ENCODE results near the gene ADARB2. TPM values are rescaled to one million over a fixed set of nuclear protein-coding genes. Genes with fewer than 3 reads are reported as not detected.

ADARB2 gene
- total RNA-seq, 1 experiment from 2014 or later: not detected

GRCh38 chr10:1732564-1732996 is 4.7 kb downstream of the ADARB2 start:
- Mint-ChIP-seq H3K27ac (ENCODE audit: unreplicated experiment) (no peak overlapping the region), H3K36me3 (ENCODE audit: insufficient read depth, unreplicated experiment) (no peaks in the 10 kb centered on the region), H3K9me3 (ENCODE audit: low read depth, unreplicated experiment) (peaks cover 2% of the 10 kb centered on the region), H3K4me3 (ENCODE audit: low read depth, unreplicated experiment) (no peak overlapping the region), H3K4me1 (ENCODE audit: low read depth, unreplicated experiment) (no peaks in the 10 kb centered on the region), H3K27me3 (ENCODE audit: unreplicated experiment) (peaks cover 33% of the 10 kb centered on the region)
- intact Hi-C loops (cut with micrococcal nuclease; ENCODE audit: unreplicated experiment): loop anchor here (1.0 kb wide), 1 partner anchor 16 kb away; no protein-coding TSS in a partner anchor
- no peak for DNase-seq
- CTCF ChIA-PET: interaction anchor here (0.7 to 1.0 kb wide), 2 partner anchors 77 to 1119 kb away, joined by 3 read pairs; no protein-coding TSS in a partner anchor
- BruUV-seq (replicated peaks): no TSS peak
- TF ChIP-seq CTCF (IDR thresholded peaks at IDR 0.05; ENCODE audit: unreplicated experiment): no peak

- no peak overlapping the region for H3K4me3 Mint-ChIP-seq (ENCODE audit: low read depth, unreplicated experiment)
- no peaks in the 10 kb centered on the region for H3K36me3 Mint-ChIP-seq (ENCODE audit: insufficient read depth, unreplicated experiment)
- DNase-seq: no peak
- peaks cover 2% of the 10 kb centered on the region for H3K9me3 Mint-ChIP-seq (ENCODE audit: low read depth, unreplicated experiment)
- intact Hi-C loops (cut with micrococcal nuclease; ENCODE audit: unreplicated experiment): no loop called here
- H3K27ac Mint-ChIP-seq (ENCODE audit: unreplicated experiment): no peak overlapping the region
- no peak for TF ChIP-seq CTCF (IDR thresholded peaks at IDR 0.05; ENCODE audit: unreplicated experiment)
- CTCF ChIA-PET: interaction anchor here (1.0 kb wide), 1 partner anchor 76 kb away, joined by 3 read pairs; no protein-coding TSS in a partner anchor
- no peaks in the 10 kb centered on the region for H3K4me1 Mint-ChIP-seq (ENCODE audit: low read depth, unreplicated experiment)
- BruUV-seq (replicated peaks): no TSS peak
- peaks cover 33% of the 10 kb centered on the region for H3K27me3 Mint-ChIP-seq (ENCODE audit: unreplicated experiment)
Observed at GRCh38 chr10:1731592-1731991, 5.7 kb downstream of the ADARB2 start.

- H3K9me3 Mint-ChIP-seq (ENCODE audit: low read depth, unreplicated experiment): peaks cover 2% of the 10 kb centered on the region
- no peaks in the 10 kb centered on the region for H3K36me3 Mint-ChIP-seq (ENCODE audit: insufficient read depth, unreplicated experiment)
- intact Hi-C loops (cut with micrococcal nuclease; ENCODE audit: unreplicated experiment): no loop called here
- no peak for DNase-seq
- BruUV-seq (replicated peaks): no TSS peak
- CTCF ChIA-PET: no interaction called here
- H3K27me3 Mint-ChIP-seq (ENCODE audit: unreplicated experiment): peaks cover 16% of the 10 kb centered on the region
- no peak overlapping the region for H3K27ac Mint-ChIP-seq (ENCODE audit: unreplicated experiment)
- TF ChIP-seq CTCF (IDR thresholded peaks at IDR 0.05; ENCODE audit: unreplicated experiment): no peak
- no peak overlapping the region for H3K4me3 Mint-ChIP-seq (ENCODE audit: low read depth, unreplicated experiment)
- H3K4me1 Mint-ChIP-seq (ENCODE audit: low read depth, unreplicated experiment): no peaks in the 10 kb centered on the region
Observed at GRCh38 chr10:1729751-1730150, 7.6 kb downstream of the ADARB2 start.

- no peak overlapping the region for H3K27ac Mint-ChIP-seq (ENCODE audit: unreplicated experiment)
- intact Hi-C loops (cut with micrococcal nuclease; ENCODE audit: unreplicated experiment): no loop called here
- no peaks in the 10 kb centered on the region for H3K36me3 Mint-ChIP-seq (ENCODE audit: insufficient read depth, unreplicated experiment)
- no peaks in the 10 kb centered on the region for H3K4me1 Mint-ChIP-seq (ENCODE audit: low read depth, unreplicated experiment)
- no peaks in the 10 kb centered on the region for H3K27me3 Mint-ChIP-seq (ENCODE audit: unreplicated experiment)
- no peak for DNase-seq
- CTCF ChIA-PET: no interaction called here
- no peak for TF ChIP-seq CTCF (IDR thresholded peaks at IDR 0.05; ENCODE audit: unreplicated experiment)
- no TSS peak for BruUV-seq (replicated peaks)
- peaks cover 2% of the 10 kb centered on the region for H3K9me3 Mint-ChIP-seq (ENCODE audit: low read depth, unreplicated experiment)
- no peak overlapping the region for H3K4me3 Mint-ChIP-seq (ENCODE audit: low read depth, unreplicated experiment)
Observed at GRCh38 chr10:1726861-1727260, 10.5 kb downstream of the ADARB2 start.

Measured in Calu3 (cell line).